HFF-Myc (cell line): ENCODE data around the gene PAX5.

Experiments
- DNase-seq: peaks from one replicate; pipeline ENCODE4 v3.0.0-alpha.2; 2011; ENCODE audit warnings: low read depth; ENCODE audit errors: extremely low read depth
- H3K4me3 ChIP-seq: replicated peaks from 2 replicates; pipeline ENCODE4 v1.5.1; 2011; ENCODE audit warnings: low read depth, mild to moderate bottlenecking, control low read depth, low read length
- TF ChIP-seq, protein P1 (sequence below): IDR thresholded peaks from 2 replicates; pipeline ENCODE4 v1.5.1; 2012; ENCODE audit warnings: mild to moderate bottlenecking, low read depth, low read length, control low read depth; ENCODE audit errors: missing control alignments

The PAX5 gene

DNA sequence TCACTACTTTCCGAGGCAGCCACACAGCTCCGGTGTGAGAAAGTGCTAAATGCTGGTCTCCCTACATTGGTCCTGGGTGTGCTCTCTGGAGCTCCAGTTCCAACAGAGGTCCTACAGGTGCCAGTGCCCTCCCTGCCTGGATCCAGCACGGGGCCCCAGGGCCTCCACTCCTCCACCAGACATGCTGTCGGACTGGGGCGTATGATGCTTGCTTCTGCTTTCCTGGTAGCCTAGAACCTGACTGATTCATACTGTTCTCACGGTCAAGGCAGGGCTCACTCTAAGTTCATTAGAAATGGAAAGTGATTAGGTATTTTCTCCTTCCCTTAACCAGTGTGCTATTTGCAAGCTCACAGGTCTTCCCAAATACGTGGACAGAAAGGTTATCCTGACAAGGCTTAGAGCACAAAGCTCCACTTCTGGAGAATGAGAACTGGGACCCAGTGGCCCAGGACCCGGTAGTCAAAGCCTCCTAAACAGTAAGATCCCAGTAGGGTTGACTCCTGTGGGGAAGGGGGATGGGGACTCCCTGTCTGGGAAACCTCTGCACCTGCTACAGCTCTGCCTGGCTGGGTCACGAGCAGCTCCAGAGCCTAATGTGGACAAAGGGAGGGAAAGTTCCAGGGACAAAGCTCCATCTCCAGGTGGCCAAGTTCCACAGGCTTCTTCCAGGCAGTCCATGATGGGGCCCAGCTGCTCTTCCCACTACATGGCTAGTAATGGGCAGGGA, 98.1 kb downstream of the PAX5 start:
- DNase-seq, result no peak
- TF ChIP-seq, protein P1, sequence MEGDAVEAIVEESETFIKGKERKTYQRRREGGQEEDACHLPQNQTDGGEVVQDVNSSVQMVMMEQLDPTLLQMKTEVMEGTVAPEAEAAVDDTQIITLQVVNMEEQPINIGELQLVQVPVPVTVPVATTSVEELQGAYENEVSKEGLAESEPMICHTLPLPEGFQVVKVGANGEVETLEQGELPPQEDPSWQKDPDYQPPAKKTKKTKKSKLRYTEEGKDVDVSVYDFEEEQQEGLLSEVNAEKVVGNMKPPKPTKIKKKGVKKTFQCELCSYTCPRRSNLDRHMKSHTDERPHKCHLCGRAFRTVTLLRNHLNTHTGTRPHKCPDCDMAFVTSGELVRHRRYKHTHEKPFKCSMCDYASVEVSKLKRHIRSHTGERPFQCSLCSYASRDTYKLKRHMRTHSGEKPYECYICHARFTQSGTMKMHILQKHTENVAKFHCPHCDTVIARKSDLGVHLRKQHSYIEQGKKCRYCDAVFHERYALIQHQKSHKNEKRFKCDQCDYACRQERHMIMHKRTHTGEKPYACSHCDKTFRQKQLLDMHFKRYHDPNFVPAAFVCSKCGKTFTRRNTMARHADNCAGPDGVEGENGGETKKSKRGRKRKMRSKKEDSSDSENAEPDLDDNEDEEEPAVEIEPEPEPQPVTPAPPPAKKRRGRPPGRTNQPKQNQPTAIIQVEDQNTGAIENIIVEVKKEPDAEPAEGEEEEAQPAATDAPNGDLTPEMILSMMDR, result no peak
- no peak overlapping the region for H3K4me3 ChIP-seq

- DNase-seq, result no peak
- H3K4me3 ChIP-seq, result no peak overlapping the region
- TF ChIP-seq, protein P1, result no peak
Measured at GRCh38 chr9:36935332-36935731, 98.7 kb downstream of the PAX5 start.

DNA sequence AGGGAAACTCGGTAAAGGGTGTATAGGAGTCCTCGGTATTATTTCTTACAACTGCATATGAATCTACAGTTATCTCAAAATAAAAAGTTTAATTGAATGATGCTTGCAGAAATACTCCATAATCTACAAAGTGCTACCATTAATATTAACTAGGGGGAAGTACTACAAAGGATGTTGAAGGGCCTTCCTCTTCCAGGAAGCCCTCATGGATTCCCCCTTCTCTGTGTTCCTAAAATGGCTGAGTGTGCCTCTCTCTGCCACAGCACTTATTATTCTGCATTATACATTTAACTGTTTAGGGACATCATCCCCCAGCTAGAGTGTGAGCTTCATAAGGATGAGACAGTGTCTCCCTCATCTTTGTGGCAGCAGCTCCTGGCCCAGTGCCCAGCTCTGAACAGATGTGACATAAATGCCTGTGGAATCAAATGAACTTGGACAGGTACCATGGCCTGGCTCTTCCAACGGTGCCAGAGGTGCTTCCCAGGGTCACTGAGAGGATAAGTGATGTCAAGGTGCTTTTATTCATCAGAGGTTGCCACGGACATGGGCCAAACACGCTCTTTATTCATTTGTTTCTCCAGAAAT, 99.5 kb downstream of the PAX5 start:
- H3K4me3 ChIP-seq, result no peak overlapping the region
- no peak for DNase-seq
- TF ChIP-seq, protein P1, result no peak

DNA sequence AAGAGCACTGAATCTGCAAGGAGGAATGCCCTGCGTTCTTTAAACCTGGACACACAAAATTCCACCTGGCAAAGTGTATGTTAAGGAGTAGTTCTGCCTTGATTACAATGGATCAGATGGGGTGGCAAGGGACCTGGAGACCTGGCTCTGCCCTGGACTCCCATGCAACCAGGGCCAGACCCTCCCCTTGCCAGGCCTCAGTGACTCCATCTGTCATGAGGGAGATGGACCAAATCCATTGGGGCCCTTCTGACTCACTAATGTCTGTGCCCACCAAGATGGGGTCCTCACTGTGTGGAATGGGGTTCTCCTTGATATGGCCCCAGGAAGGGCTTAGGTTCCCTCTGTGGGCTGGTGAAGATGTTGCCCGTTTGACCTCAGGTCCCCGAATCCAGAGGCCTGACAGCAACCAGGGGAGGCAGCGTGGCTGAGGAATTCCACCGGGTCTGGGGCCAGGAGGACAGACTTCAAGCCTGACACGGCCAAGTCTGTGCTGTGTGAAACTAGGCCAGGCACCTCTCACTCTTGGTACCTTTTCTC, 100.3 kb downstream of the PAX5 start:
- TF ChIP-seq, protein P1, result no peak
- DNase-seq, result no peak
- H3K4me3 ChIP-seq, result no peak overlapping the region

- H3K4me3 ChIP-seq, result no peak overlapping the region
- TF ChIP-seq, protein P1, result no peak
- DNase-seq, result no peak
Measured at GRCh38 chr9:36932198-36932597, 101.9 kb downstream of the PAX5 start.

GRCh38 chr9:36930941-36931340, 103.1 kb downstream of the PAX5 start:
- TF ChIP-seq, protein P1, result no peak
- H3K4me3 ChIP-seq, result no peak overlapping the region
- DNase-seq, result no peak

DNA sequence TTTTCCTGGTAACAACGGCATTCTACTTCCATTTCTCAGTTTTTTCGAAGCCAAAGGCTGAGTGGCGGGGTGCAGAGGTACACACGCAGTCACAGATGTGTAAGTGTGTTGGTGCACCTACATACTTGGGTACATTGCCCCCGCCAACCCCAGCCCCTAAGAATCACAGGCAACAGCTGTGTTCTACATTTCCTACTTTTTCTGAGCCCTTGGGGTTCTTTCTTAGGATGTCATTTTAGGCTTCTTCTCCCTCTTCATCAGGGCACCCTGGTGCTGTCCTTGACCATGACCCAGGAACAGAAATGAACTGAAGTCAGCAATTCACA, 104.8 kb downstream of the PAX5 start:
- DNase-seq, result no peak
- H3K4me3 ChIP-seq, result no peak overlapping the region
- TF ChIP-seq, protein P1, result no peak
